Peyer's patch (tissue), 4 donors: ENCODE measurements around the gene LEAP2. TPM values are rescaled to one million over a fixed set of nuclear protein-coding genes. Genes with fewer than 3 reads are reported as not detected.

Experiments
- DNase-seq, 3 donors: peaks; one replicate each; pipeline ENCODE4 v3.0.0-alpha.2; 2017 to 2019
- H3K27ac ChIP-seq, 4 donors: fragments of 200-600 bp; sonication (generic); one replicate each; pipeline ENCODE4 v1.5.1; 2016 to 2019
- H3K27me3 ChIP-seq, 2 donors: fragments of 200-600 bp; sonication (generic); one replicate each; pipeline ENCODE4 v1.5.1; 2019
- H3K36me3 ChIP-seq, 3 donors: fragments of 200-600 bp; sonication (generic); one replicate each; pipeline ENCODE4 v1.5.1; 2016 to 2019
- H3K4me1 ChIP-seq, 4 donors: fragments of 200-600 bp; sonication (generic); one replicate each; pipeline ENCODE4 v1.5.1; 2016 to 2019
- H3K4me3 ChIP-seq, 4 donors: fragments of 200-600 bp; sonication (generic); 1 replicate in 3 of 4; 2 replicates in 1 of 4; pipeline ENCODE4 v1.5.1; 2016 to 2019; ENCODE audit warnings: mild to moderate bottlenecking in 1 of 4
- H3K9me3 ChIP-seq, 4 donors: fragments of 200-600 bp; sonication (generic); one replicate each; pipeline ENCODE4 v1.5.1; 2016 to 2019; ENCODE audit warnings: mild to moderate bottlenecking in 1 of 4
- POLR2A ChIP-seq, 2 donors: fragments of 450-650 bp; IDR thresholded peaks; one replicate each; pipeline ENCODE4 v1.5.1; 2017; ENCODE audit warnings: antibody characterized with exemption in 2 of 2, mild to moderate bottlenecking in 2 of 2, moderate library complexity in 2 of 2
- small RNA-seq, 2 donors: library from RNA; depleted of rRNA; stranded (forward); fragments of <200 nt; gene quantifications; one replicate each; pipeline ENCODE3, GENCODE V24; 2016
- total RNA-seq, 4 donors: library from RNA; depleted of rRNA; stranded (reverse); fragments of >200 nt; gene quantifications; one replicate each; pipeline ENCODE4 v1.1.0, GENCODE V29; 2016
- TF ChIP-seq, protein P1 (sequence below), 6 experiments: fragments of 450-650 bp in 4 of 6; fragments of 200-600 bp in 2 of 6; sonication (generic) in 1 of 6; IDR thresholded peaks; one replicate each; pipeline ENCODE4 v1.5.1; 2017 to 2019; ENCODE audit warnings: antibody characterized with exemption in 6 of 6, mild to moderate bottlenecking in 3 of 6, moderate library complexity in 1 of 6

Gene LEAP2
- total RNA-seq, 4 donors from 2014 or later, result 7.2 to 29.9 (median 20.1) TPM; not detected in 1

DNA sequence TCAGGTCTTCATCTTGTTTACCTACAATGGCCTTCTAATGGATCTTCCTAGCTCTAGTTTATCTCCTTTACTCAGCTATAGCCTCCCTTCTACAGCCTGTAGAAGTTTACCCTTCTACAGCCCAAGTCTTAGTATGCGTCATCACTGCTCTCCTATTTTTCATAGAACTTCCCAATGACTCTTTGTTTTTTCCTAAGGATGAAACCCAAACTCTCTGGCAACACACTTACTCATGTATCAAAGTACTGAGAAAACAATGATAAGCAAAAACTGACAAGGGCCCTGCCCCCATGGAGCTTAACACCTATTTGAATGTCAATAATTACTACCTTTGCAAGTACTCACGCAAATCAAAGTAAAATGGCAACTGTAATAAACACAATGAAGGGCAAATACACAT lies 33.7 kb downstream of the LEAP2 start:
- H3K36me3 ChIP-seq, result peaks cover 0 to 28% (median under 1%) of the 10 kb centered on the region in 3 donors
- no peak overlapping the region for H3K27ac ChIP-seq
- H3K9me3 ChIP-seq, result no peaks in the 10 kb centered on the region

DNA sequence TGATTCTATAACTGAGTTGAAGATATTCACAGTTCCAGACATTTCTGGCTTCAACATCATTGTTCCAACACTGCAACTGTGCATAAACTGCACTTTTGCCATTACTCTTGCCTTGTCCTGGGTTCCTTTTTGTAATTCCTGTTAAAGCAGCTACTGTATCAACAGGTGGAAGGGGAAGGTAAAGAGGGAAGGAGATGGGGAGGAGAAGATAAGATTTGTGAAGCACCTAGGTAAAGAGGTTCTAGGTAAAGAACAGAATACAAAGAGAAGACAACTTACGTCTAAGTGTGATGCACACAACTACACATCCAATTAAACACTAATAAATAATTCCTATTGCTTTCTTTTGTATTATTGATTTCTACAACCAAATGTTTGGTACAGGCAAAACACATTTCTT lies 36.2 kb downstream of the LEAP2 start:
- DNase-seq, result no peak
- Histone ChIP-seq H3K4me3 (no peak overlapping the region), H3K4me1 (no peaks in the 10 kb centered on the region), H3K9me3 (no peaks in the 10 kb centered on the region), H3K27me3 (no peaks in the 10 kb centered on the region), H3K36me3 (peaks cover 0 to 44% (median 3%) of the 10 kb centered on the region in 3 donors), H3K27ac (no peak overlapping the region)
- TF ChIP-seq, protein P1, sequence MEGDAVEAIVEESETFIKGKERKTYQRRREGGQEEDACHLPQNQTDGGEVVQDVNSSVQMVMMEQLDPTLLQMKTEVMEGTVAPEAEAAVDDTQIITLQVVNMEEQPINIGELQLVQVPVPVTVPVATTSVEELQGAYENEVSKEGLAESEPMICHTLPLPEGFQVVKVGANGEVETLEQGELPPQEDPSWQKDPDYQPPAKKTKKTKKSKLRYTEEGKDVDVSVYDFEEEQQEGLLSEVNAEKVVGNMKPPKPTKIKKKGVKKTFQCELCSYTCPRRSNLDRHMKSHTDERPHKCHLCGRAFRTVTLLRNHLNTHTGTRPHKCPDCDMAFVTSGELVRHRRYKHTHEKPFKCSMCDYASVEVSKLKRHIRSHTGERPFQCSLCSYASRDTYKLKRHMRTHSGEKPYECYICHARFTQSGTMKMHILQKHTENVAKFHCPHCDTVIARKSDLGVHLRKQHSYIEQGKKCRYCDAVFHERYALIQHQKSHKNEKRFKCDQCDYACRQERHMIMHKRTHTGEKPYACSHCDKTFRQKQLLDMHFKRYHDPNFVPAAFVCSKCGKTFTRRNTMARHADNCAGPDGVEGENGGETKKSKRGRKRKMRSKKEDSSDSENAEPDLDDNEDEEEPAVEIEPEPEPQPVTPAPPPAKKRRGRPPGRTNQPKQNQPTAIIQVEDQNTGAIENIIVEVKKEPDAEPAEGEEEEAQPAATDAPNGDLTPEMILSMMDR (IDR thresholded peaks at IDR 0.05), result no peak
- no peak for TF ChIP-seq POLR2A (IDR thresholded peaks at IDR 0.05)

More for the DNA sequence above, 33.7 kb downstream of the LEAP2 start:
- DNase-seq, result no peak
- Histone ChIP-seq H3K4me1 (no peaks in the 10 kb centered on the region), H3K4me3 (no peak overlapping the region), H3K27me3 (no peaks in the 10 kb centered on the region)
- TF ChIP-seq POLR2A (IDR thresholded peaks at IDR 0.05), result no peak
- TF ChIP-seq, protein P1 (IDR thresholded peaks at IDR 0.05), result no peak

DNA sequence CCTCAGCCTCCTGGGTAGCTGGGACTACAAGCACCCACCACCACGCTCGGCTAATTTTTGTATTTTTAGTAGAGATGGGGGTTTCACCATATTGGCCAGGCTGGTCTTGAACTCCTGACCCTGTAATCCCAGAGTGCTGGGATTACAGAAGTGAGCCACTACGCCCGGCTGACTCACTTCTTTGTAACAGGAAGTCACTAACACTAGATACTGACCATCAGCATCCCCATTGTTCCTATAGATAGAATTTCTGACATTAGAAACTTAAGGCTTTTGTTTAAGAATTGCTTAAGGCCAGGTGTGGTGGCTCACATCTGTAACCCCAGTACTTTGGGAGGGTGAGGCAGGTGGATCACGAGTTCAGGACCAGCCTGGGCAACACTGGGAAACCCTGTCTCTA lies 42.2 kb downstream of the LEAP2 start:
- Histone ChIP-seq H3K4me1 (no peaks in the 10 kb centered on the region), H3K36me3 (peaks cover 0 to 52% (median 3%) of the 10 kb centered on the region in 3 donors), H3K4me3 (no peak overlapping the region), H3K9me3 (no peaks in the 10 kb centered on the region), H3K27me3 (no peaks in the 10 kb centered on the region), H3K27ac (no peak overlapping the region)
- no peak for DNase-seq
- TF ChIP-seq POLR2A (IDR thresholded peaks at IDR 0.05), result no peak

DNA sequence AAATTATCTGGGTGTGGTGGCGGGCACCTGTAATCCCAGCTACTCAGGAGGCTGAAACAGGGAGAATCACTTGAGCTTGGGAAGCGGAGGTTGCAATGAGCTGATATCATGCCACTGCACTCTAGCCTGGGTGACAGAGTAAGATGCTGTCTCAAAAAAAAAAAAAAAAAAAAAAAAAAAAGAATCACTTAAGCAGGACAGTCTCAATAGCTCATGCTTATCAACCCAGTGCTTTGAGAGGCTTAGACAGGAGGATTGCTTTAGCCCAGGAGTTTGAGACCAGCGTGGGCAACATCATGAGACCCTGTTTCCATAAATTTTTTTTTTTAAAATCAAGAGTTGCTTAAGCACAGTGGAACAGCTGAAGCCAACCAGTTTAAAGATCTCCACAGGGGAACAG lies 42.6 kb downstream of the LEAP2 start:
- Histone ChIP-seq H3K27me3 (no peaks in the 10 kb centered on the region), H3K4me3 (no peak overlapping the region), H3K36me3 (peaks cover 0 to 56% (median 3%) of the 10 kb centered on the region in 3 donors), H3K27ac (no peak overlapping the region), H3K4me1 (no peaks in the 10 kb centered on the region), H3K9me3 (no peaks in the 10 kb centered on the region)
- no peak for DNase-seq
- no peak for TF ChIP-seq POLR2A (IDR thresholded peaks at IDR 0.05)
- TF ChIP-seq, protein P1 (IDR thresholded peaks at IDR 0.05), result no peak

Small RNAs within 50 kb of the gene (small RNA-seq; reads per million reads assigned to genes)
- gene RNA5SP192, result 0 reads per million in 2 donors

Other genes with a start within 250 kb of the LEAP2 start
- gene IL13, start 215.5 kb upstream of the LEAP2 start, total RNA-seq, result not detected
- gene IL4, start 199.7 kb upstream of the LEAP2 start, total RNA-seq, result not detected
- gene KIF3A, start 136.1 kb upstream of the LEAP2 start, total RNA-seq, result 10 to 100 TPM in 1 of 4 donors, 1 to 10 TPM in 3; 1.5 to 32.2 (median 4.0) TPM
- gene CCNI2, start 126.2 kb upstream of the LEAP2 start, total RNA-seq, result 10 to 100 TPM in 2 of 4 donors, 1 to 10 TPM in 2; 7.1 to 30.8 (median 11.7) TPM
- gene SEPTIN8, start 96.4 kb upstream of the LEAP2 start, total RNA-seq, result 10 to 100 TPM; 33.6 to 85.8 (median 56.2) TPM
- gene SOWAHA, start 60.4 kb upstream of the LEAP2 start, total RNA-seq, result 100 to 1,000 TPM in 2 of 4 donors, 10 to 100 TPM in 2; 13.2 to 128 (median 97.5) TPM
- 100 to 1,000 TPM in 2 of 4 donors, 10 to 100 TPM in 2; 14.9 to 200 (median 95.3) TPM for gene SHROOM1, start 43.0 kb upstream of the LEAP2 start, total RNA-seq
- gene GDF9, start 7.2 kb upstream of the LEAP2 start, total RNA-seq, result under 1 TPM in 1 of 4 donors, not detected in 3; 0.66 TPM
- 100 to 1,000 TPM in 3 of 4 donors, 10 to 100 TPM in 1; 71.8 to 366 (median 196) TPM for gene UQCRQ, start 7.0 kb upstream of the LEAP2 start, total RNA-seq
- 100 to 1,000 TPM in 1 of 4 donors, 10 to 100 TPM in 3; 47.6 to 109 (median 72.6) TPM for gene AFF4, start 90.0 kb downstream of the LEAP2 start, total RNA-seq
- 10 to 100 TPM in 3 of 4 donors, 1 to 10 TPM in 1; 8.3 to 22.0 (median 21.7) TPM for gene ZCCHC10, start 152.9 kb downstream of the LEAP2 start, total RNA-seq
- 10 to 100 TPM; 18.0 to 78.4 (median 41.4) TPM for gene HSPA4, start 178.3 kb downstream of the LEAP2 start, total RNA-seq